Stimulated activated CD8-positive, alpha-beta memory T cell treated with anti-CD3 and anti-CD28 coated beads, Interleukin-4, amount 100 ng/mL, for 1 hour (primary cell): ENCODE measurements around the gene PPP6R2.

Source experiments
- DNase-seq, 2 donors: peaks; one replicate each; pipeline ENCODE4 v3.0.0-alpha.2; 2020; ENCODE audit warnings: low read depth in 2 of 2, low spot score in 1 of 2

Gene PPP6R2

DNA sequence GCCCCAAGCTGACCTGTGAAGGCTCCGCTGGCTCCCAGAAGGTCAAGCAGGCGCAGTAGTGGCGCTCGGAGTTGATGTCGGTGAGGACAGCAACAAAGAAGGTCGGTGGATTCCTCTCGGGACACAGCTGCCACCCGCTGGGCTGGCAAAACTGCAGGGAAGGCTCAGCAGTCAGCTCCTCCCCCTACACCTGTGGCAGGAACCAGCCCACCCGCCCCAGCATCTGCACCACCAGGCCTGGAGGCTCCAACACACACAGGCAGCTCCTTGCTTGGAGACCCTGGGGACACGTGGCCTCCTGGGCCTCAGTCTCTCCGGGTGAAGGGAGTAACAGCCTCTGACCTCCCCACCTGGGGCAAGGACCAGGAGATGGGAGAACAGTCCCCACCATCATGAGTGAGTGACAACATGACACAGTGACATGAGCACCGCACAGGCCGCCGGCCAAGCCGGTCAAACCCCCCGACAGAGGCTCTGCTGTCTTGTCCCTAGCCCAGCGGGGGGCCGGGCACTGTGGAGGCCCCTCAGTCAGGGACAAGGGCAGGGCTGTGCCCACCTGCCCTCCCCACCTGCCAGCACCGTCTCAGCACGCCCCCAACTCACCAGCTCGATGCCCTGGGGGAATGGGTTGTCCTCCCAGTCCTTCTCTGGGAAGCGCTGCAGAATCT is 124.8 kb downstream of the PPP6R2 start:
- DNase-seq, result no peak

DNA sequence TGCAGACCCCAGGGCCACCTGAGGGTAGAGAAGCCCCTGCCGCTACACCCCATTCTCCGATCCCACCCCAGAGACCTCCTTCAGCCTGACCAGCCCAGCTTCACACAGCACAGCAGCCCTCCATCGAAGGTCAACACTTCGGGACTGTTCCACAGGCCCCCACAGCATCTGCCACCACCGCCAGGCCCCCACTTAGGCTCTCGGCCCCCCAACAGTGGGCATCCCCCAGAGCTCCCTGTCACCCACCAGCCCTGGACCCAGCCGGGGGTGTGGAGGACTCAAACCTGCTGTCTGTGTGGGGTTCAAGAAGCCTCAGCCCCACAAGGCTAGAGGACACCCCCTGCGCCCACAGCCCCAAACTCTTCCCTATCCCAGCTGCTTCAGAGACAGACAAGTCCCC is 125.5 kb downstream of the PPP6R2 start:
- DNase-seq, result no peak

DNA sequence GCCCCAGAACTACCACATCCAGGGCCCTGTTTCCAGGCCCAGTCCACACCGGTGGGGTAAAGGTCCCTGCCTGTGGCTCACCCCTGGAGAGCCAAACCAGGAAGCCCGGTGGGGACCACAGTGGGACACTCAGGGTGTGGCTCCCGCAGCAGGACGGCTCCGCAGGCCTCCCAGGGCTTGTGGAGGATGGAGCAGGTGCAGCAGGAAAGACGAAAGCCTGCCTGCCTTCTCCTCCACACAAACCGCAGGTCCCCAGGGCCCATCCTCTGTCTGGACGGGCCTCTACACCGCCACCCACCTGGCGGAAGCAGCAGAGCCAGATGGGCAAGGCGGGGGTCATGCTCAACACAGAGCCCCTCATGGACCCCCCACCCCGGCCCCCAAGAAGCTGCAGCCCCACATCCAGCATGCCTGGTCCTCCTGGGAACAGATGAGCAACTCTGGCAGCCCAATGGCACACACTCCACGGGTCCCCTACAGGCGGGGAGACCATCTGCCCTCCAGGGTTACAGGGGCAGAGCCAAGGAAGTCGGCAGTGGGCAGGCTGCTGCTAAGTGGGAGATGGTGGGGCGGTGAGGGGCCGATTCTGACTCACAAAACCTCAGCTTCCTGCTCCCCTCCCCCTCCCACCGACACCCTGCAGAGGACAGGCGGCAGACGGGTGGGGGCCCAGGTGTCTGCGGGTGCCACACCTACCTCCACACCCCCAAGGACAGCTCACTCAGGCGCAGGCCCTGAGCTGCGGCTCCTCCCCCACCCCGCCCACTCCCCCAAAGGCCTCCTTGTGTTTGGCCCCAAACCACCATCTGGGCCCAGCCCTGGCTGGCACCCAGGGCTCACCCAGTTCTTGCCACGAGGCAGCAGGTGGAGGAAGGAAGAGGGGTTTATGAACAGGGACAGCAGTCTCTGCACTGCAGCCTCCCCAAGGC is 126.5 kb downstream of the PPP6R2 start:
- peak; percentile 88 to 96 for DNase-seq

DNA sequence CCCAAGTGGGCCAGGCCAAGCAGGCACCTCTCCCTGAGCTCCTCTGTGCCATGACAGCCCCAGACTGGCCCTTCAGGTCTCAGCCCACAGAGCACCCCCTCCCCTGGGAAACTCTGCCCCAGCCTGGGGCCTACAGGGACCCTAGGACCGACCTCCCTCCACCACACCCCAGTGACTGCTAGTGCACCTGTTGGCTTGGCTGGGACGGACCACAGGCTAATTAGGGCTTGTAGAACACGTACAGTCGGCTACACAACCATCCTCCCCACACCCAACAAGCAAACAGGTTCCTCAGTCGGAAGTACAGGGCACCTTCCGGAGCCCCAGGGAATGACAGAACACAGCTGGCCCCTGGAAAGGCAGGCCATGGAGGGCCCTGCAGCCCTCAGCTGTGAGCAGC is 127.4 kb downstream of the PPP6R2 start:
- DNase-seq, result no peak

DNA sequence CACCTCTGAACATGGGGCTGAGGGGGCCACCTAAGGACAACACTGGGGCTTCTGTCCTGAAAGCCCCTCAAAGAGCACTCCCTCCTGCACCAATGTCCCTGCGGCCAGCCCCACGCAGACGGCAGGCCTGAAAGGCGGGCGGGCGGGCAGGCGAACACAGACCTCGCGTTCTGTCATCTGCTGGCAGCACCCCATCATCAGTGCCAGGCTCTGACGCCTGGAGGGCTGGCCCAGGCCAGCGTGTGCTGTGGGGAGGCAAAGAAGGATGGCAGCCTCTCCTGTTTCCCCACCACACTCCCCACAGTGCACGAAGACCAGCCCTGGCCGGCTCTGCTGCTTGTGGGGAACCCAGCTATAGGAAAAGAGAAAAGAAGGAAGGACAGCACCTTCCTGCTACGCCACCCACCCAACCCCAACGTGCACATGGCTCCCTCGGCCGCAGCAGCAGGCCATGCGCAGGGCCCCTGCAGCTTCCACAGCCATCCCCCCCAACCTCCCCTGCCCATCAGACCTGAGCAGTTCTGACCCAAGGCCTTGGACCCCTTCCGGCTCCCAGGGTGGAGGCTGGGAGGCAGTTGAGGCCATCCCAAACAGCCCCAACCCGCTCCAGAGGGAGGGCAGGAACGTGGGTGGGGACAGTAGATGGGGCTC is 128.2 kb downstream of the PPP6R2 start:
- DNase-seq, result no peak

DNA sequence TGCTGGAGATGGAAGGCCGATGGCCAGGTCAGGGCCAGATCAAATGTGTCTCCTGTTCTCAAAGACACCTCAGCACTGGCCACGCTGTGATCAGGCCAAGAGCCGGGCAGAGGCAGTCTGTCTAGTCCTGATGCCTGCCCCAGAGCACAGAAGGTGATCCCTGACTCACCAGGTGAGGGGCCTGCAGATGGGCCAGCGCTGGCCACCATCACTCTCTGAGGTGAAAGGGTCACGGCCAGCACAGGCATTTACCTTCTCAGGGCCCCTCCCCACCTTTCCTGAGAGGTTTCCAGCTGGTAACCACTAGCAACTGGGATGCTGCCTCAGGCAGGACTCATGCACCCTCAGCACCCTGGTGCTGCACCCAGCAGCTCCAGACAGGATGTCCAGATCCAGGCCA is 128.8 kb downstream of the PPP6R2 start:
- DNase-seq, result no peak

DNA sequence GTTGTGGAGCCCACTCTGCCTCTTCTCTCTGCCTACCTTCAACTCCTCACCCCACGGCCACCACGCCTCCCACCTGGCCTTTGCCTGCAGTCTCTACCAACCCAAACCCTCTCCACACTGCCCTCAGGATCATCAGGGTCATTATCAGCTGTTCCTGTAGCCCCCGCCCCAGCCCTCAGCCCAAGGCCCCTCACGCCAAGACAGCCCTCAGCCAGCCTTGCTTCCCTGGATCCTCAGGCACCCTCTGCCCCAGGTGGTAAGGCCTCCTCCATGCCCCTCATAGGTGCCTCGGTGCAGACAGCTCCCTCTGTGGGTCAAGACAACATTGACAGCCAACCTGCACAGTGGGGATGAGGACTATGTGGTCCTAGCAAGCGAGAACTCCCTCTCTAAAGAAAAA is 130.0 kb downstream of the PPP6R2 start:
- peak in 1 of 2 donors; percentile 28 for DNase-seq

DNA sequence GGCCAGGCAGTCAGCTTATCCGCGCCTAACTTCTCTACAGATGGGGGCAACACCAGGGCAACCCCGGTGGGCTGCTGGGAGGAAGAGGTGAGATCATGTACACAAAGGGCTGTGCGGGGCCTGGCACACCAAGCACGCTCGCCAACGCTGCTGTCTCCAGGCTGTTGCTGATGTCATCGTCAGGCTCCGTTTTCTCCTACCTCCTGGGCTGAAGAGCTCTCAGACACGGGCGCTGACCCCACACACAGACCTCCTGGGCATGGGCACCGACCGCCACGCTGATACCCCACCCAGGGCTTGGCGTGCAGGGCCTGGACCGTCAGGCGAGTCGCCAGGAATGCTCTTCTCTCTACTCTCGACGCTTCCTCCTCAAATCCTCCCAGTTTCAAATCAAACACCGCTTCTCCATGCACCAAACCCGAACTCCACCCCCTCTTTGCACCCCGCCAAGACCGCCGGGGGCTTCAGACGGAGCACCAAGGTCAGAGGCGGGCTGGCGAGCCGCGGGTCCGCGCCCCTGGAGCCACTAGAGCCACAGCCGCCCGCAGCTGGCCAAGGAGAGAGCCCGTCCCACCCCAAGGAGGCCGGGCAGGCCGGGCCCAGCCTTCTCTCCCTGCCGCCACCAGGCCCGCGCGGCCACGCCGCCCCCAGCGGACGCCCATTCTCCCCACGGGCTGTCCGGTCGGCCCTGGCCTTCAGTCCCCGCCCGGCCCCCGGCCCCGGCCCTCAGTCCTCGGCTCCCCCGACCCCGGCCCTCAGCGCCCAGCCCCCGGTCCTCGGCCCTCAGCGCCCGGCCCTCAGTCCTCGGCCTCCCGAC is 130.9 kb downstream of the PPP6R2 start:
- DNase-seq, result no peak

DNA sequence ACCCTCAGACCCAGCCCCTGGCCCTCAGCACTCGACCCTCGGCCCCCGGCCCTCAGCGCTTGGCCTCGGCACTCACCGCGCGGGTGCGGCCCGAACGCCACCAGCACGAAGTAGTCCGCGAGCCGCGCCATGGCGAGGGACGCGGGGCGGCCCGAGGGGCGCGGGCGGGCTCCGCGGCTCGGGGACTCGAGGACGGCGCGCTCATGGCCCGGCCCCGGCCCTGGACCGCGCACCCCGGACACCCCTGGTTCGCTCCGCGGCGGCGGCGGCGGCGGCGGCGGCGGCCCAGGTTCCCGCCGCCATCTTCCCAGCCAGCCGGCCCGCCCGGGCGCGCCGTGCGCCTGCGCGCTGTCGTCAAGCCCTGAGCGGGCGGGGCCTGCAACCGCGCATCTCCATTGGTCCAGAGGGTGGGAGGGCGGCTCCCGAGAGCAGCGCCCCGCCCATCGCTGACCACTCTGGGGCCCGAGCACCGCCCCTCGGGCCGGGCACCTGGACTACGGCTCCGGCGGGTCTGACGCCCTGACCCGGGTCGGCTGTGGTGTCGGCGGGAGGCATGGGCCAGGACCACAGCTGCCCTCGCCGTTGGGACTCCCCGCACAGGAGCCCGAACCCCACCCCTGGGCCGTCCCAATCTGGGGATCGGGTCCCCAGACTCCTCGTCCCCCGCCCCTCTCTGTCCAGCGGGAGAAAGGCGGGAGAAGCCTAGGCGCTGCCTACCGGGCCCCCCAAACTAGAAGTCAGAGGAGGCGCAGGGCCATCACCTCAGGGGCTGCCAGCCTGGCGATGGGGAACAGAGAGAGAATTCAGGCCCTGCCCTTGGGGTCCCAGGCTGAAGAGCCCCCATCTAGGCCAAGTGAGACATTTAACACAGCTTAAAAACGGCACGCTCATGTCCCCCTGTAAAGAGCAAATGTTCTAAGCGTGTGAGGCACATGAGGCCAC is 131.9 kb downstream of the PPP6R2 start, which contains the start of gene SBF1:
TSS of gene SBF1 (minus strand) at position 326 of the 942 bp plus-strand sequence. CDS start at position 131, 195 bp downstream.
- DNase-seq, result peak; percentile 69 to 79

DNA sequence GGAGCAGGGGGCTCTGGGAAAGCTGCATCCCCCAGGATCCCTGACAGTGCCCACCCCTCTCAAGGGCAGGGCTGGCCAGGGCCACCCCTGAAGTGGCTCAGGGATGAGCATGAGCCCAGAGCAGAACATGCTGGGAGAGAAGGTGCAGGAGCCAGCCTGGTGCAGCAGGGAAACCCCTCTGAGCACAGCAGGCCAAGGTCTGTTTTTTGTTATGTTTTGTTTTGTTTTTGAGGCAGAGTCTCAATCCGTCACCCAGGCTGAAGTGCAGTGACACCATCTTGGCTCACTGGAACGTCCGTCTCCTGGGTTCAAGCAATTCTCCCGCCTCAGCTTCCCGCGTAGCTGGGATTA is 132.5 kb downstream of the PPP6R2 start:
- no peak for DNase-seq

DNA sequence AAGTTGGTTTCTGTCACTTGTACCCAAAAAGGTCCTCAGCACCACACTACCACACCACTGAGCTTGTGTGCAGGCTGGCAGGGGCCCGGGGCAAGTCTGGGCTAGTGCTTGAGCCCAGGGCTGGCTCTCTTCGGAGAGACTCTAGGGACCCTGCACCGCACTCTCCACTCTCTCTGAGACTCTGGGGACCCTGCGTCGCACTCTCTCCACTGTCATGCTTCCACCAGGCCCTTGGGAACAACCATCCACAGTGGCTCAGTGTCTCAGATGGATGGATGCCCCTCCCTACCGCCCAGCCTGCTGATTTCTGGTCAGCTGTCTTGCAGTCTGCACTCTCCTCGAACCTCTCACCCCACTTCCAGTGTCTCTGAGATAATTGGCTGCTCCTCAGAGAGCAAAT is 133.7 kb downstream of the PPP6R2 start:
- DNase-seq, result no peak

DNA sequence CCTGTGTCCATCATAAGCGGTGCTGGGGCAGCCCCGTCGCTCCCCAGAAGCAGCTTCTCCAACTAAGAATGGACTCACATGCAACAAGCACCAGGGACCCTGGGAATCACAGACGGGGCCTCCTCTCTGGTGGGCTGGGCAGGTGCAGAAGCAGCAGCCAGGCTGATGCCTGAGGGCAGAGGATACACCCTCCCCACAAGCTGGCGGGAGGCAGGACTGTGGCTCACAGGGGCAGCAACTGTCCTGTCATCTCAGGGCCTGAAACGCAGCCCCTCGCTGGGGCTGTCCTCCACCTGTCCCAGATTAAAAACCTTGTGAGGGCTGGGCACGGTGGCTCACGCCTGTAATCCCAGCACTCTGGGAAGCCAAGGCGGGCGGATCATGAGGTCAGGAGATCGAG is 134.8 kb downstream of the PPP6R2 start:
- no peak for DNase-seq

DNA sequence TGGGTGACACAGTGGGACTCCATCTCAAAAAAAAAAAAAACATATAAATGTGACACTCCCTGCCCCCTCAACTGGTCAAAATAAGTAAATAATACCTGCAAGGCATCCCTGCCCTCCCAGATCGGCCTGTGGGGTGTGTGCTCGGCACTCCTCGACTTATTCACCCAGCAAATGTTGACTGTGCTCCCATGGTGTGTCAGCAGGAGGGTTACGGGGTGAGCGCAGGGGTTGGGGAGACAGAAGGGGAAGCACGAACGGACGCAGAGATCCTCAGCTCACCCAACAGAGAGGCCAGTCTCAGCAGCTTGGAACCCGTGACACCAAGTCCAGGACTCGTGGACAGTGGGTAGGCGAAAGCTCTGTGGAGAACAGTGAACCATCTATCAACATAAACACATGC is 136.6 kb downstream of the PPP6R2 start:
- no peak for DNase-seq

DNA sequence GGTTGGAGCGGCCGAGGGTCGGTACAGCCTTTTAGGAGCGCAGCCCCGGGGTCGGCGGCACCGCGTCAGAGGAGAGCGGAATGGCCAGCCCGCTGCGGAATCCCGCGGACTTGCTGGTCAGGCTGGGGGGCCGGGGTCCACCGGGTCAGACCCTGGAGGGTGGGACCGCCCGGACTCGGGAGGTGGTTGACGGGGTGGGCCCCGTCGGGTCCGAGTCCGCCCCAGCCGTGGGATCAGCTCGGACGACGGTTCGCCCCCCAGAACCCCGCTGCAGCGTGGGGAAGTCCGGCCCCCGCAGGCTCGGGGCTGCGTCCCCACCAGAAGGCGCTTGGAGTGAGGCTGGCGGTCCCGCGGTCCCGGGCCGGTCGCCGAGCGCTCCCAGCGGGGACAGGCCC is 137.9 kb downstream of the PPP6R2 start:
- DNase-seq, result no peak

DNA sequence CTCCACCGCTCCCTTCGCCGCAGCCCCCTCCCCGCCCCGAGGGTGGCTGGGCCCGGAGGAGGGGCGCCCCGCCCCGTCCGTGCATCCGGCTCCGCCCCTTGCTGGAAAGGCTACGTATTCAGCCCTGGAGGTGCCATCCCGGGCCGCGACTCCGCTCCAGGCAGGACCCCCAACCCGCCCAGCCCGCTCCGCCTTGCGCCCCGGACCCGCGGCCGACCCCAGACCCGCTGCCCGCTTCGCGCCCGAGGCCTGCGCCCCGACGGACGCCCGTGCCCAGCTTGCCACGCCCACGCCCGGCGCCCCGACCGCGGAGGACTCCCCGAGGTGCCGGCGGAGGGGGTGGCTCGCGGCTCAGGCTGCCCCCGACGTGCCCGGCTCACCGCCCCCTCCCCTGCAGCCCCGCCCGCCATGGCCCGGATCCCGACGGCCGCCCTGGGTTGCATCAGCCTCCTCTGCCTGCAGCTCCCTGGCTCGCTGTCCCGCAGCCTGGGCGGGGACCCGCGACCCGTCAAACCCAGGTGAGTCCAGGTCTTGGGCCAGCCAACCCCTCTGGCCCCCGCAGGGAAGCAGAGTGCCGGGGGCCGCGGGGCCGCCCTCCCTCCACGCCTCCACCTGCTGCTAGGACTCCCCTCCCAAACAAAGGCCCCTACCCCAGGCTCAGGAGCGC is 138.4 kb downstream of the PPP6R2 start, which contains the start of gene ADM2:
TSS of gene ADM2 (plus strand) at position 104 of the 667 bp plus-strand sequence. CDS start at position 409, 305 bp downstream.
- peak in 1 of 2 donors; percentile 39 for DNase-seq

DNA sequence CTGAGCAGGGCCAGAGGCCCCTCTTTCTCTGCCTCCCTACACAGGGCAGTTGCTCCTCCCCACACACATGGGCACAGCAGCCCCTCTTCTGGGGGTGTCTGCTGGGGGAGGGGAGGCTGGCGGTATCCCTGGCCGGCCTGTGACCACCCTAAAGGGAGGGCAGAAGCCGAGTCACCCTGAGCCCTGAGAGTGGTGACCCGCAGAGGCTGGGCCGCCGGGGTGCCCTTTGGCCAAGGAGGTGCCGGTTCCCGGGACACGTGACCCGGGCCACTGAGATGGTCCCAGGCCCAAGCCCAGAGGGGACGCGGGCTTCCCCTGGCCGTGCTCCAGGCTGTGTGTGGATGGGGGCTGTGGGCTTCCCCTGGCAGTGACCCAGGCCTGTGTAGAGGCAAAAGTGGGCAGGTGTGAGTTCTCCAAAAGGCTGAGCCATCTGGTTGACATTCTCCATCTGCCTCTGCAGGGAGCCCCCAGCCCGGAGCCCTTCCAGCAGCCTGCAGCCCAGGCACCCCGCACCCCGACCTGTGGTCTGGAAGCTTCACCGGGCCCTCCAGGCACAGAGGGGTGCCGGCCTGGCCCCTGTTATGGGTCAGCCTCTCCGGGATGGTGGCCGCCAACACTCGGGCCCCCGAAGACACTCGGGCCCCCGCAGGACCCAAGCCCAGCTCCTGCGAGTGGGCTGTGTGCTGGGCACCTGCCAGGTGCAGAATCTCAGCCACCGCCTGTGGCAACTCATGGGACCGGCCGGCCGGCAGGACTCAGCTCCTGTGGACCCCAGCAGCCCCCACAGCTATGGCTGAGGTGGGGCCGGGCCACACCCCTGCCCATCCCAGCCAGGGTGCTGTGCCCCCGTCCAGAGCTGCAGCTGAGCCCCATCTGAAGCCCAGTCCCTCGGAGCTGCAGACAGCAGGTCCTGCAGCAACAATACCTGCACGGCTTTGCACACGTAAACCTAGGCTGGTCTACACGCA is 139.3 kb downstream of the PPP6R2 start:
- no peak for DNase-seq

DNA sequence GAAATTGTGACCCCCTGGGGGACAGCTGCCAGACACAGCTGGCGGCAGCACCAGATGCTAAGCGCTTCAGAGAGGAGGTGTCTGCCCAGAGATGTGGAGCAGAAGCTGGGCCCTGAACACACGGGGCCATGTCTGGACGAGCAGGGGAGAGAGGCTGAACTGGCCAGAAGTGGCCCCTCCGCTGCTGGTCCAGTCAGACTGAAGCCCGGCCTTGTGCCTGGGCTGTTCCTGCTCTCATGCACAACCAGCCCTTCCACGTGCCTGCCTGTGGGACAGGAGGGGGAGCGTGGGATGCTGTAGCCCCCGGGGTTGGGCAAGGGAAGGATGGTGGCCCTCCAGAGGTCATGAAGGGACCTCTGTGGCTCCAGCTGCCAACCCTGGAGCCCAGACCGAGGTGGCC is 140.0 kb downstream of the PPP6R2 start:
- no peak for DNase-seq

DNA sequence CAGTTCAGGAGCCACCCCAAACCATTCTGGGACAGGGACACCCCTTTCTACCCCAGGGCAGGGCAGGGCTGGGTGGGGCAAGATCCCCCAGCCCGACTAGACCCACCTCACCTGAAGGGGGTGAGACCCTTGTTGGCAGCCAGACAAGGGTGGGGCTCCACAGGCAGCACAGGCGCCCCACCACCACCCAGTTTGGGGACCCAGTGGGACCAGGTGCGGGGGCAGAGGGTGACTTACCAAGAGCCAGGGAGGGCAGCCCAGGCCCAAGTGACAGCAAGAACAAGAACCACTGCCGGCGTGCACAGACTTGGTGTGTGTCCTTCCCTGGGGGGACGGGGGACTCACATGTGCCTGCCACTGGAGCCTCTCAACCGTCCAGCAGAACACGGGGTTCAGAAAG is 140.4 kb downstream of the PPP6R2 start:
- DNase-seq, result no peak
